GM19324 (cell line): Measurements from ENCODE around the gene TNP1.

ENCODE experiments used
- ATAC-seq: cut with Tn5 transposase; IDR thresholded peaks from one replicate; pipeline ENCODE4 v1.9.1; 2021; ENCODE audit warnings: mild to moderate bottlenecking, moderate library complexity; ENCODE audit not compliant: unreplicated experiment, low FRiP score

TNP1 gene

GRCh38 chr2:216849987-216850386 is 9.9 kb downstream of the TNP1 start:
- no peak for ATAC-seq

- no peak for ATAC-seq
These were observed 14.4 kb downstream of the TNP1 start for GRCh38 chr2:216845426-216845825.

- no peak for ATAC-seq
These were observed 17.2 kb downstream of the TNP1 start for GRCh38 chr2:216842636-216843035.

- no peak for ATAC-seq
These were observed 20.2 kb downstream of the TNP1 start for GRCh38 chr2:216839688-216840087.

- no peak for ATAC-seq
These were observed 21.7 kb downstream of the TNP1 start for GRCh38 chr2:216838151-216838550.

- ATAC-seq = no peak
These were observed 22.1 kb downstream of the TNP1 start for GRCh38 chr2:216837740-216838139.

GRCh38 chr2:216833061-216833460 is 26.8 kb downstream of the TNP1 start:
- ATAC-seq = no peak

- ATAC-seq = no peak
These were observed 29.5 kb downstream of the TNP1 start for GRCh38 chr2:216830346-216830745.

GRCh38 chr2:216829533-216829932 is 30.3 kb downstream of the TNP1 start:
- ATAC-seq = no peak

- ATAC-seq = no peak
These were observed 32.7 kb downstream of the TNP1 start for GRCh38 chr2:216827073-216827720.

- ATAC-seq = no peak
These were observed 37.4 kb downstream of the TNP1 start for GRCh38 chr2:216822470-216822869.

GRCh38 chr2:216820709-216821108 is 39.2 kb downstream of the TNP1 start:
- no peak for ATAC-seq

- ATAC-seq = no peak
These were observed 40.1 kb downstream of the TNP1 start for GRCh38 chr2:216819766-216820165.

- no peak for ATAC-seq
These were observed 40.8 kb downstream of the TNP1 start for GRCh38 chr2:216819055-216819454.

GRCh38 chr2:216810399-216811160 is 49.3 kb downstream of the TNP1 start:
- no peak for ATAC-seq
